HepG2 (cell line): Measurements from ENCODE around the gene IMPDH1. TPM values are rescaled to one million over a fixed set of nuclear protein-coding genes. Genes with fewer than 3 reads are reported as not detected.

Experiments
- CBX1 ChIP-seq: IDR thresholded peaks from one replicate; pipeline ENCODE4 v1.6.1; 2016; ENCODE audit warnings: antibody characterized with exemption, low read depth
- FOSL2 ChIP-seq: sonication (generic); formaldehyde crosslinking; IDR thresholded peaks from 2 replicates; pipeline ENCODE4 v1.4.0; 2020; ENCODE audit warnings: missing genetic modification reagents
- GABPA ChIP-seq, 2 experiments: IDR thresholded peaks; 2 replicates each; pipeline ENCODE4 v1.6.1; 2011 to 2016; ENCODE audit warnings: low read depth in 2 of 2, low read length in 1 of 2, missing biosample characterization in 1 of 2, missing genetic modification characterization in 1 of 2
- HDAC1 ChIP-seq: sonication (generic); formaldehyde crosslinking; IDR thresholded peaks from 2 replicates; pipeline ENCODE4 v1.5.1; 2020; ENCODE audit warnings: mild to moderate bottlenecking, missing genetic modification reagents
- HMGXB4 ChIP-seq, 2 experiments: sonication (generic) in 1 of 2; formaldehyde crosslinking in 1 of 2; IDR thresholded peaks; 2 replicates each; pipeline versions ENCODE4 v1.4.0 to v1.6.1; 2018 to 2020; ENCODE audit warnings: missing genetic modification reagents in 2 of 2, borderline replicate concordance in 1 of 2, low read depth in 1 of 2, mild to moderate bottlenecking in 1 of 2, missing biosample characterization in 1 of 2
- IRF9 ChIP-seq: sonication (generic); formaldehyde crosslinking; IDR thresholded peaks from 2 replicates; pipeline ENCODE4 v1.8.0; 2022; ENCODE audit warnings: missing genetic modification reagents, mild to moderate bottlenecking, borderline replicate concordance
- MBD4 ChIP-seq: IDR thresholded peaks from 2 replicates; pipeline ENCODE4 v1.6.1; 2012; ENCODE audit warnings: low read length, inconsistent platforms, borderline replicate concordance
- MXI1 ChIP-seq: IDR thresholded peaks from 3 replicates; pipeline ENCODE4 v1.6.1; 2012; ENCODE audit warnings: low read depth, low read length, inconsistent platforms, borderline replicate concordance
- SPEN ChIP-seq: sonication (generic); formaldehyde crosslinking; IDR thresholded peaks from 2 replicates; pipeline ENCODE4 v1.5.1; 2020; ENCODE audit warnings: low read depth, mild to moderate bottlenecking, missing genetic modification reagents
- TBX3 ChIP-seq: fragments of 450-650 bp; IDR thresholded peaks from 2 replicates; pipeline ENCODE4 v1.6.1; 2017; ENCODE audit warnings: antibody characterized with exemption, mild to moderate bottlenecking, inconsistent platforms, borderline replicate concordance
- ZBTB1 ChIP-seq: sonication (generic); formaldehyde crosslinking; IDR thresholded peaks from 2 replicates; pipeline ENCODE4 v1.4.0; 2020; ENCODE audit warnings: missing genetic modification reagents, borderline replicate concordance
- ZBTB40 ChIP-seq, 2 experiments: fragments of 450-650 bp in 1 of 2; sonication (generic) in 1 of 2; formaldehyde crosslinking in 1 of 2; IDR thresholded peaks; 2 replicates each; pipeline versions ENCODE4 v1.6.1 to v1.8.0; 2016 to 2022; ENCODE audit warnings: antibody characterized with exemption in 1 of 2, mild to moderate bottlenecking in 1 of 2, missing genetic modification reagents in 1 of 2
- ZFX ChIP-seq: sonication (generic); formaldehyde crosslinking; IDR thresholded peaks from 2 replicates; pipeline ENCODE4 v1.4.0; 2020; ENCODE audit warnings: mild to moderate bottlenecking, low read depth, missing genetic modification reagents, moderate library complexity
- ZNF468 ChIP-seq: sonication (generic); formaldehyde crosslinking; IDR thresholded peaks from 2 replicates; pipeline ENCODE4 v1.8.0; 2022; ENCODE audit warnings: mild to moderate bottlenecking, moderate library complexity, missing genetic modification reagents
- ZNF549 ChIP-seq: sonication (generic); formaldehyde crosslinking; IDR thresholded peaks from 2 replicates; pipeline ENCODE4 v1.5.0; 2020; ENCODE audit warnings: missing genetic modification reagents
- ZSCAN31 ChIP-seq: sonication (generic); formaldehyde crosslinking; IDR thresholded peaks from 2 replicates; pipeline ENCODE4 v1.5.0; 2020; ENCODE audit warnings: low read depth, mild to moderate bottlenecking, missing genetic modification reagents
- polyA plus RNA-seq, 8 experiments: library from polyadenylated mRNA; depleted of rRNA in 3 of 8; stranded (reverse) in 7 of 8; unstranded in 1 of 8; fragments of >200 nt; fragmentation: Illumina TruSeq in 4 of 8; extraction: Trizol in 4 of 8; gene quantifications; 2 replicates each; pipeline versions ENCODE4 v1.2.1 to v1.2.3, GENCODE V29; 2011 to 2016; ENCODE audit warnings: low read depth in 4 of 8, missing spikeins in 1 of 8, mixed read lengths in 1 of 8; ENCODE audit not compliant: insufficient read depth in 1 of 8
- total RNA-seq, 5 experiments: library from RNA; depleted of rRNA; stranded (reverse); fragments of >200 nt; fragmentation: Illumina TruSeq; extraction: Trizol; gene quantifications; 2 replicates each; pipeline ENCODE4 v1.2.3, GENCODE V29; 2016; ENCODE audit warnings: low read depth in 1 of 5

The IMPDH1 gene
- total and polyA plus RNA-seq, 2 of the 13 experiments (the other 11 are each of a cell fraction or from before 2014, with no cell fraction given), result 22.8 to 34.0 TPM

DNA sequence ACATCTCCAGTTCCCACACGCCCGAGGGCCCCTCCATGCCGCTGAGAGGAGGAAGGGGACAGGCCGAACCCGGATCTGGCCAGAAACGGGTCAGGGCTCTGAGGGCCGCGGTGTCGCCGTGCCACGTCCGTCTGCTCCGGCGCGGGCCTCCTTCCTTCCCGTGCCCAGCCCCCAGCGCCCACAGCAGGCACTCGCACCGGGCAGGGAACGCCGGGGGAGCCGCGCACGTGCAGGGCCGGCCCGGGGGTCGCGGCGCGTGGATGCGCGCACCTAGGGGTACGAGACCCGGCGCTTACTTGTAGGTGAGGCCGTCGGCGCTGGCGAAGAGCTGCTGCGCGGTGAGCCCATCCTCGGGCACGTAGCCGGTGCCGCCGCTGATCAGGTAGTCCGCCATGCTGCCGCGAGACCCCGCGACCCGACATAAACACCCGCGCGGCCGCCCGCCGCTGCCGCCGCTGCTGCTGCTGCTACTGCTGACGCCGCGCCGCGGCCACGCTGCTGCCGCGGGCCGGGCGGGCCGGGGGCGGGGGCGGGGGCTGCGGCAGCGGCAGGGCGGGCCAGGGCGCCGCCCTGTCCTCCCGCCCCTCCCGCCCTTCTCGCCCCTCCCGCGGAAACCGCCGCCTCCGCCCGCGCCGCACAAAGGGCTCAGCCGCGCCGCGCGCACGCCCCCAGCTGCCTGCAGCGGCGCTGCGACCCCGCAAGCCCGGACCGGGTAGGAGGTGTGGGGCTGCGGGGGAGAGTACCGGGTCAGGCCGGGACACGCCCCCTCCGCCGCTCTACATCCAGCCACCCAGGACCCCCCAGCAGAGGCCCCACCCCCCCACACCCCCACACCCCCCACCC is 4.1 kb downstream of the IMPDH1 start (continued):
- no peak for TF ChIP-seq FOSL2
- no peak for TF ChIP-seq CBX1
- peak; percentile 27; the same call in 1 of the 2 replicates for TF ChIP-seq HDAC1
- no peak for TF ChIP-seq MBD4
- TF ChIP-seq ZSCAN31, result no peak
- no peak for TF ChIP-seq GABPA (IDR thresholded peaks at IDR 0.05; ENCODE audit: low read depth, low read length)
- no peak for TF ChIP-seq GABPA (CRISPR knock-in tag; IDR thresholded peaks at IDR 0.05; ENCODE audit: low read depth)
- TF ChIP-seq TBX3, result no peak
- peak; percentile 73 for TF ChIP-seq ZFX (CRISPR knock-in tag)
- 0 out of 2 replicates have a peak, but pooled peaks have one; percentile 51 for TF ChIP-seq ZNF468 (CRISPR knock-in tag)
- peak; percentile 21 to 56; a peak in 2 of 4 replicates for TF ChIP-seq HMGXB4 (CRISPR knock-in tag; IDR thresholded peaks at IDR 0.05; ENCODE audit: borderline replicate concordance in 1 of 2, low read depth in 1 of 2)
- no peak for TF ChIP-seq MXI1
- TF ChIP-seq SPEN, result no peak
- TF ChIP-seq ZBTB40 (IDR thresholded peaks at IDR 0.05), result no peak
- TF ChIP-seq ZBTB40 (CRISPR knock-in tag; IDR thresholded peaks at IDR 0.05), result no peak
- TF ChIP-seq ZNF549 (CRISPR knock-in tag), result no peak
- no peak for TF ChIP-seq ZBTB1 (CRISPR knock-in tag)
- TF ChIP-seq IRF9 (CRISPR knock-in tag), result peak; percentile 52; the same call in 1 of the 2 replicates
